RWPE1 (cell line): ENCODE measurements around the gene OLIG2.

Experiments used
- CTCF ChIA-PET: fragments of 350-600 bp; sonication (Branson Sonifier 250); formaldehyde crosslinking; extraction: SDS; loops from one replicate; lab custom pipeline; 2021; lab: Yijun Ruan, JAX
- POLR2A ChIA-PET: fragments of 400-600 bp; formaldehyde crosslinking; extraction: SDS; loops from one replicate; lab custom pipeline; 2020; ENCODE audit warnings: antibody characterized with exemption; ENCODE audit not compliant: low non-redundant PET; lab: Yijun Ruan, JAX
- DNase-seq: peaks from one replicate; pipeline ENCODE4 v3.0.0; 2012; ENCODE audit warnings: low spot score
- H3K27ac ChIP-seq: fragments of 450-650 bp; 2 replicates; pipeline ENCODE4 v1.5.1; 2017
- TF ChIP-seq, protein P1 (sequence below): fragments of 450-650 bp; conservative IDR thresholded peaks from 2 replicates; pipeline ENCODE4 v1.5.1; 2017; ENCODE audit warnings: low read depth, mild to moderate bottlenecking

The OLIG2 gene

DNA sequence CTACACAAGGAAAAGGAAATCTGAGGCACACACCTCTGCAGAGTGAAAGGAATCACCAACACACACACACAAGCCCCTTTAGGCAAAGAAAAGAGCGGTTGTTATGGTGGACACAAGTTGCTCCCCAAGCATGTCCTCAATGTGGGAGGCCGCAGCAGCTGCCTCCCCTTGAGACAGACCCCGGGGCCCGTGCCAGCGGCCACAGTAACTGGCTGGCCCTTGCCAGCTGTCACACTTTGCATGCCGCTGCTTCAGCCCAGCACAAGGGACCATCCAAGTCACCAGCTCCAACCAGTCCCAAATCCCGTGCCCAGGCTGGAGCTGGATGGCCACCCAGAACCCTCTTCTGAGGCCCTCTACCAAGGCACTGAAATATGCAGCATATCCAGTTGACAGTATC is 41.3 kb downstream of the OLIG2 start:
- TF ChIP-seq, protein P1, sequence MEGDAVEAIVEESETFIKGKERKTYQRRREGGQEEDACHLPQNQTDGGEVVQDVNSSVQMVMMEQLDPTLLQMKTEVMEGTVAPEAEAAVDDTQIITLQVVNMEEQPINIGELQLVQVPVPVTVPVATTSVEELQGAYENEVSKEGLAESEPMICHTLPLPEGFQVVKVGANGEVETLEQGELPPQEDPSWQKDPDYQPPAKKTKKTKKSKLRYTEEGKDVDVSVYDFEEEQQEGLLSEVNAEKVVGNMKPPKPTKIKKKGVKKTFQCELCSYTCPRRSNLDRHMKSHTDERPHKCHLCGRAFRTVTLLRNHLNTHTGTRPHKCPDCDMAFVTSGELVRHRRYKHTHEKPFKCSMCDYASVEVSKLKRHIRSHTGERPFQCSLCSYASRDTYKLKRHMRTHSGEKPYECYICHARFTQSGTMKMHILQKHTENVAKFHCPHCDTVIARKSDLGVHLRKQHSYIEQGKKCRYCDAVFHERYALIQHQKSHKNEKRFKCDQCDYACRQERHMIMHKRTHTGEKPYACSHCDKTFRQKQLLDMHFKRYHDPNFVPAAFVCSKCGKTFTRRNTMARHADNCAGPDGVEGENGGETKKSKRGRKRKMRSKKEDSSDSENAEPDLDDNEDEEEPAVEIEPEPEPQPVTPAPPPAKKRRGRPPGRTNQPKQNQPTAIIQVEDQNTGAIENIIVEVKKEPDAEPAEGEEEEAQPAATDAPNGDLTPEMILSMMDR = no peak
- CTCF ChIA-PET = no interaction called here
- DNase-seq = no peak
- POLR2A ChIA-PET = no interaction called here
- H3K27ac ChIP-seq = no peak overlapping the region

DNA sequence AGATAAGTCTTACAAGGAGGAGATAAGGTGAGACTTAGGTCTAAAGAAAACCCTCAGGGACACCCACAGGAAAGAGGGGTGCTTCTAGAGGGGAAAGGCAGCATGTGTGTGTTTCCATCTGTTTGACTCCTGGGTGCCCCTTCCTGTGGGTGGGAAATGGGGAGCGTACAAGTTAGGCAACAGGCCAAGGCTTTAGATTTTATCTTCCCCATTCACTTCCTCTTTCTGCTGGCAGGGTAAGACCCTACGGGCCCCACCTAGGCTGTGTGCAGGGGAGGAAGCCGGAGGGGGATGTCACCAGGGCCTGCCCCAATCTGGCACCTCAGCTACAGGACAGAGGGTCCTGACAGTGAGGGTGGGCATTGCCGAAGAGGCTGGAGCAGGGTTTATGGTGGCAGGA is 41.7 kb downstream of the OLIG2 start:
- ChIA-PET CTCF (interaction anchor here (0.6 kb wide), 1 partner anchor 248 kb away, joined by 3 read pairs; no protein-coding TSS in a partner anchor), POLR2A (no interaction called here)
- TF ChIP-seq, protein P1 = no peak
- H3K27ac ChIP-seq = no peak overlapping the region
- no peak for DNase-seq

DNA sequence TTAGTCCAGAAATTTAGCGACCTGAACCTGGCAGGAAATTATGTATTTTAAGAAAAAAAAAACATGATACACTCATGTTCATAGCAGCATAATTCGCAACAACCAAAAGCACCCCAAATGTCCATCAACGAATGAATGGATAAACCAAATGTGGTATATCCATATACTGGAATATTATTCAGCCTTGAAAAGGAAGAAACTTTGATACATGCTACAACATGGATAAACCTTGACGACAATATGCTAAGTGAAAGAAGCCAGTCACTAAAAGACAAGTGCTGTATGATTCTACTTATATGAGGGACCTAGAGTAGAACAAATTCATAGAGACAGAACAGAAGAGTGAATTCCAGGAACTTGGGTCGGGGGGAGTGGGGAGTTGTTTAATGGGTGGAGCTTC is 43.5 kb downstream of the OLIG2 start:
- TF ChIP-seq, protein P1 = no peak
- DNase-seq = no peak
- no peak overlapping the region for H3K27ac ChIP-seq
- ChIA-PET POLR2A (no interaction called here), CTCF (interaction anchor here (0.7 kb wide), 1 partner anchor 129 kb away, joined by 5 read pairs; no protein-coding TSS in a partner anchor)

DNA sequence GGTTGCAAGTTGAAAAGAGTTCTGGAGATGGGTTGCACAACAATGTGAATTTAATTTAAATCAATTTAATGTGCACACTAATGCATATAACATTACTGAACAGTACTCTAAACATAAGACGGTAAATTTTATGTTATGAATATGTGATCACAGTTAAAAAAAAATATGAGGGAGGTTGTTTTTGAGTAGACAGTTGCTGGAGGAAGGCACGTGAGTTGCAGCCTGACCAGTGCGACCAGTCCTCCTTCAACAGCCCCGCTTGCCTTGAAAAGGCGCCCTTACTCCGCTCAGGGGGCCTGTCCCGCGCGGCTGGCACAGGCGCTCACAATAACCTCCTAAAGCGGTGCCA is 43.9 kb downstream of the OLIG2 start:
- TF ChIP-seq, protein P1 = no peak
- no peak for DNase-seq
- no peak overlapping the region for H3K27ac ChIP-seq
- ChIA-PET CTCF (interaction anchor here (0.7 kb wide), 1 partner anchor 129 kb away, joined by 5 read pairs; no protein-coding TSS in a partner anchor), POLR2A (no interaction called here)

DNA sequence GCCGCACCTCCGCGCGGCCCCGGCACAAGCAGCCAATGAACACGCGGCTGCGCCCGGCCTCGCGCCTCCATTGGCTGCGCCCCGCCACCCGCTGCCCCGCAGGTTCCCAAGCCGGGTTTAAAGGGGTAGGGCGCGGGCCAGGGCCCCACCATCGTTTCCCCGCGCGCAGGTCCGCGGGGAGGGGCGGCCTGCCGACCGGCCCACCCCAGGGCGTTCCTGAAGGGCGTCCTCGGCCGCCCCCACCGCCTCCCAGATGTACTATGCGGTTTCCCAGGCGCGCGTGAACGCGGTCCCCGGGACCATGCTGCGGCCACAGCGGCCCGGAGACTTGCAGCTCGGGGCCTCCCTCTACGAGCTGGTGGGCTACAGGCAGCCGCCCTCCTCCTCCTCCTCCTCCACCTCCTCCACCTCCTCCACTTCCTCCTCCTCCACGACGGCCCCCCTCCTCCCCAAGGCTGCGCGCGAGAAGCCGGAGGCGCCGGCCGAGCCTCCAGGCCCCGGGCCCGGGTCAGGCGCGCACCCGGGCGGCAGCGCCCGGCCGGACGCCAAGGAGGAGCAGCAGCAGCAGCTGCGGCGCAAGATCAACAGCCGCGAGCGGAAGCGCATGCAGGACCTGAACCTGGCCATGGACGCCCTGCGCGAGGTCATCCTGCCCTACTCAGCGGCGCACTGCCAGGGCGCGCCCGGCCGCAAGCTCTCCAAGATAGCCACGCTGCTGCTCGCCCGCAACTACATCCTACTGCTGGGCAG is 44.4 kb downstream of the OLIG2 start, which contains the start of gene OLIG1:
OLIG1 (plus strand) TSS at position 148 of the 750 bp plus-strand sequence; CDS start at position 254, 106 bp downstream.
- POLR2A ChIA-PET = no interaction called here
- H3K27ac ChIP-seq = no peak within 1 kb of the TSS
- TF ChIP-seq, protein P1 = no peak
- CTCF ChIA-PET = interaction anchor here (0.6 kb wide), 1 partner anchor 19 kb away, joined by 8 read pairs; no protein-coding TSS in a partner anchor
- peak; percentile 31 for DNase-seq

DNA sequence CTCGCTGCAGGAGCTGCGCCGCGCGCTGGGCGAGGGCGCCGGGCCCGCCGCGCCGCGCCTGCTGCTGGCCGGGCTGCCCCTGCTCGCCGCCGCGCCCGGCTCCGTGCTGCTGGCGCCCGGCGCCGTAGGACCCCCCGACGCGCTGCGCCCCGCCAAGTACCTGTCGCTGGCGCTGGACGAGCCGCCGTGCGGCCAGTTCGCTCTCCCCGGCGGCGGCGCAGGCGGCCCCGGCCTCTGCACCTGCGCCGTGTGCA is 44.9 kb downstream of the OLIG2 start:
- no peak for DNase-seq
- TF ChIP-seq, protein P1 = no peak
- no peak overlapping the region for H3K27ac ChIP-seq
- ChIA-PET POLR2A (no interaction called here), CTCF (interaction anchor here (0.6 kb wide), 1 partner anchor 18 kb away, joined by 8 read pairs; no protein-coding TSS in a partner anchor)
